Endothelial cell of umbilical vein (primary cell): ENCODE data around the gene PRLR. TPM values are rescaled to one million over a fixed set of nuclear protein-coding genes. Genes with fewer than 3 reads are reported as not detected.

Experiments used
- BruUV-seq: library from RNA; stranded (reverse); fragments of 400-500 nt; replicated peaks from 2 replicates; lab custom pipeline; 2021; lab: Mats Ljungman, UMichigan
- CTCF ChIA-PET: fragments of 300-600, 350-600 bp; sonication (Branson Sonifier 250); formaldehyde crosslinking; loops from one replicate; lab custom pipeline; 2021; ENCODE audit warnings: antibody characterized with exemption, inconsistent platforms; lab: Charles Lee
- POLR2A ChIA-PET: fragments of 300-600, 350-600 bp; sonication (Branson Sonifier 250); formaldehyde crosslinking; loops from one replicate; lab custom pipeline; 2021; ENCODE audit warnings: antibody characterized with exemption, inconsistent platforms; lab: Charles Lee
- DNase-seq: peaks from one replicate; pipeline ENCODE4 v3.0.0-alpha.2; 2011; ENCODE audit warnings: low read depth, low spot score
- FAIRE-seq: peaks from 2 replicates; lab custom pipeline; 2011; peaks lifted over from hg19 to GRCh38; lab: Jason Lieb, UNC
- H2AFZ ChIP-seq: 2 replicates; pipeline ENCODE4 v1.6.0; 2012; ENCODE audit warnings: low read depth, low read length, control low read depth, inconsistent platforms
- H3K27ac ChIP-seq: 2 replicates; pipeline ENCODE4 v1.5.1; 2011; ENCODE audit warnings: low read depth, mild to moderate bottlenecking, control low read depth, low read length, moderate library complexity; ENCODE audit not compliant: insufficient read depth
- H3K27me3 ChIP-seq, 2 experiments: 2 replicates each; pipeline versions ENCODE4 v1.6.0 to v1.6.1; 2011; ENCODE audit warnings: low read length in 2 of 2, mixed read lengths in 1 of 2; ENCODE audit not compliant: control insufficient read depth in 2 of 2, insufficient read depth in 2 of 2
- H3K36me3 ChIP-seq, 2 experiments: 2 replicates in 1 of 2; 3 replicates in 1 of 2; pipeline ENCODE4 v1.5.1; 2011; ENCODE audit warnings: low read length in 2 of 2, mild to moderate bottlenecking in 1 of 2, moderate library complexity in 1 of 2; ENCODE audit not compliant: control insufficient read depth in 2 of 2, insufficient read depth in 2 of 2; ENCODE audit errors: extremely low read depth in 1 of 2
- H3K4me1 ChIP-seq: 3 replicates; pipeline ENCODE4 v1.5.1; 2011; ENCODE audit warnings: mild to moderate bottlenecking, low read length; ENCODE audit not compliant: control insufficient read depth, insufficient read depth; ENCODE audit errors: extremely low read depth
- H3K4me2 ChIP-seq: 2 replicates; pipeline ENCODE4 v1.6.1; 2011; ENCODE audit warnings: low read length, control low read depth, mixed read lengths; ENCODE audit not compliant: insufficient read depth
- H3K4me3 ChIP-seq, 3 experiments: fragments of 200-600 bp in 1 of 3; sonication (generic), shearing (Covaris generic) in 1 of 3; replicated peaks in 1 of 3; 2 replicates each; pipeline ENCODE4 v1.5.1; 2011 to 2016; ENCODE audit warnings: control low read depth in 3 of 3, low read length in 3 of 3, mild to moderate bottlenecking in 2 of 3, inconsistent platforms in 1 of 3, low read depth in 1 of 3, moderate library complexity in 1 of 3; ENCODE audit not compliant: insufficient read depth in 1 of 3
- H3K79me2 ChIP-seq: 2 replicates; pipeline ENCODE4 v1.6.0; 2012; ENCODE audit warnings: low read length, inconsistent platforms; ENCODE audit not compliant: control insufficient read depth, insufficient read depth
- H3K9ac ChIP-seq: replicated peaks from 2 replicates; pipeline ENCODE3; 2011; ENCODE audit warnings: low read length, control low read depth; ENCODE audit not compliant: insufficient read depth; ENCODE audit errors: extremely low read depth
- H3K9me1 ChIP-seq: replicated peaks from 3 replicates; pipeline ENCODE4 v1.6.0; 2011; ENCODE audit warnings: mild to moderate bottlenecking, low read length; ENCODE audit not compliant: control insufficient read depth, insufficient read depth; ENCODE audit errors: extremely low read depth
- H3K9me3 ChIP-seq: replicated peaks from 2 replicates; pipeline ENCODE4 v1.5.1; 2012; ENCODE audit warnings: low read length, inconsistent platforms; ENCODE audit not compliant: control insufficient read depth, insufficient read depth
- H4K20me1 ChIP-seq: replicated peaks from 2 replicates; pipeline ENCODE3; 2011; ENCODE audit warnings: mild to moderate bottlenecking, low read length; ENCODE audit not compliant: control insufficient read depth, insufficient read depth; ENCODE audit errors: extremely low read depth
- EZH2 ChIP-seq: IDR thresholded peaks from 2 replicates; pipeline ENCODE4 v1.6.1; 2012; ENCODE audit warnings: borderline replicate concordance, low read depth, mild to moderate bottlenecking, moderate library complexity, low read length, inconsistent platforms; ENCODE audit not compliant: severe bottlenecking
- FOS ChIP-seq: IDR thresholded peaks from 2 replicates; pipeline ENCODE4 v1.6.1; 2011; ENCODE audit warnings: mild to moderate bottlenecking, low read length, moderate library complexity, borderline replicate concordance; ENCODE audit not compliant: insufficient read depth
- GATA2 ChIP-seq: IDR thresholded peaks from 2 replicates; pipeline ENCODE4 v1.7.0; 2011; ENCODE audit warnings: low read depth, mild to moderate bottlenecking, moderate library complexity, mixed read lengths, low read length; ENCODE audit not compliant: insufficient read length, insufficient read depth
- JUN ChIP-seq: IDR thresholded peaks from 2 replicates; pipeline ENCODE4 v1.6.1; 2011; ENCODE audit warnings: borderline replicate concordance, low read depth; ENCODE audit not compliant: insufficient read length, insufficient read depth
- MYC ChIP-seq: IDR thresholded peaks from one replicate; pipeline ENCODE4 v1.6.1; 2011; ENCODE audit warnings: mild to moderate bottlenecking, low read depth, low read length
- POLR2A ChIP-seq: IDR thresholded peaks from 2 replicates; pipeline ENCODE4 v1.6.1; 2012; ENCODE audit warnings: low read depth, mild to moderate bottlenecking, control low read depth, low read length
- POLR2AphosphoS5 ChIP-seq: IDR thresholded peaks from 2 replicates; pipeline ENCODE4 v1.6.1; 2012; ENCODE audit warnings: low read depth, mild to moderate bottlenecking, control low read depth, low read length, moderate library complexity; ENCODE audit not compliant: insufficient read depth
- dilution Hi-C: fragments of 300-500 bp; cut with MboI; formaldehyde crosslinking; loops from one replicate; pipeline ENCODE4 v1.15.0; 2019; ENCODE audit warnings: low sequenced_read_pairs; ENCODE audit not compliant: extremely low pct_ligation_motif_present
- intact Hi-C: fragments of 100-400 bp; cut with micrococcal nuclease; formaldehyde crosslinking; loops from one replicate; pipeline ENCODE4 v1.10.0; 2022
- polyA plus RNA-seq, 4 experiments: library from polyadenylated mRNA; depleted of rRNA in 3 of 4; stranded (reverse) in 3 of 4; unstranded in 1 of 4; fragments of >200 nt; gene quantifications; 2 replicates each; pipeline versions ENCODE4 v1.2.1 to v1.2.3, GENCODE V29; 2011 to 2012; ENCODE audit warnings: missing spikeins in 1 of 4
- total RNA-seq: library from RNA; stranded (reverse); gene quantifications from 2 replicates; pipeline ENCODE4 v1.2.3, GENCODE V29; 2021
- TF ChIP-seq, protein P1 (sequence below), 2 donors: IDR thresholded peaks; 1 replicate in 1 of 2; 2 replicates in 1 of 2; pipeline ENCODE4 v1.5.1; 2011; ENCODE audit warnings: low read length in 2 of 2, mild to moderate bottlenecking in 2 of 2, moderate library complexity in 2 of 2, control low read depth in 1 of 2, inconsistent platforms in 1 of 2, low read depth in 1 of 2; ENCODE audit not compliant: insufficient read depth in 1 of 2; ENCODE audit errors: extremely low read depth in 1 of 2
- TF ChIP-seq, protein P2 (sequence below): IDR thresholded peaks from 2 replicates; pipeline ENCODE4 v1.6.1; 2011; ENCODE audit not compliant: insufficient read depth, insufficient read length

PRLR gene
- total and polyA plus RNA-seq, 2 donors (not counting 3 experiments of a cell fraction or from before 2014, with no cell fraction given): not detected

DNA sequence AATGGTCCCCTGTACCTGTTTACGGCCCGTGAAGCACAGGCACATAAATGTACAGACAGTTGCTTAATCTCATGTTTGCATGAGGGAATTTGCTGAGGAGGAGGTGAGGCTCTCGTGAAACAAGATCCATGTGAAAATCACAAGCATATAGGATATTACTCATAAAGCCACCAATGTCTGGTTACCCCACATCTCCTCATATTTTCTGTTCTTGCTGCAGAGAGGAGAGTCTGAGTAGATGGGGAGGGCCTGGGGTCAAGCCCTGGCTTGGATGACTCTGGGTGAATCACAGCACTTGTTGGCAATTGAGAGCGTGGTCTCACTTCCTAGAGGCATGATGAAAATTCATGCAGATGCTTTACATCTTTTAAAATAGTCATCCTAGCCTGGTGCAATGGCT lies 183.5 kb downstream of the PRLR start:
- dilution Hi-C loops: no loop called here
- peaks cover 0 to 2% of the 10 kb centered on the region in 2 experiments for H3K27me3 ChIP-seq
- no peaks in the 10 kb centered on the region for H3K9me3 ChIP-seq
- H3K4me2 ChIP-seq: no peak overlapping the region
- H4K20me1 ChIP-seq: no peaks in the 10 kb centered on the region
- H3K4me1 ChIP-seq: no peaks in the 10 kb centered on the region
- no peak overlapping the region for H3K4me3 ChIP-seq
- ChIA-PET POLR2A (no interaction called here), CTCF (interaction anchor here (0.6 kb wide), 1 partner anchor 879 kb away, joined by 3 read pairs; no protein-coding TSS in a partner anchor)
- DNase-seq (no peak), FAIRE-seq (no peak)
- no TSS peak for BruUV-seq
- no peak overlapping the region for H3K9ac ChIP-seq
- H3K9me1 ChIP-seq: no peaks in the 10 kb centered on the region
- intact Hi-C loops: no loop called here
- no peak overlapping the region for H3K27ac ChIP-seq
- TF ChIP-seq, protein P1, sequence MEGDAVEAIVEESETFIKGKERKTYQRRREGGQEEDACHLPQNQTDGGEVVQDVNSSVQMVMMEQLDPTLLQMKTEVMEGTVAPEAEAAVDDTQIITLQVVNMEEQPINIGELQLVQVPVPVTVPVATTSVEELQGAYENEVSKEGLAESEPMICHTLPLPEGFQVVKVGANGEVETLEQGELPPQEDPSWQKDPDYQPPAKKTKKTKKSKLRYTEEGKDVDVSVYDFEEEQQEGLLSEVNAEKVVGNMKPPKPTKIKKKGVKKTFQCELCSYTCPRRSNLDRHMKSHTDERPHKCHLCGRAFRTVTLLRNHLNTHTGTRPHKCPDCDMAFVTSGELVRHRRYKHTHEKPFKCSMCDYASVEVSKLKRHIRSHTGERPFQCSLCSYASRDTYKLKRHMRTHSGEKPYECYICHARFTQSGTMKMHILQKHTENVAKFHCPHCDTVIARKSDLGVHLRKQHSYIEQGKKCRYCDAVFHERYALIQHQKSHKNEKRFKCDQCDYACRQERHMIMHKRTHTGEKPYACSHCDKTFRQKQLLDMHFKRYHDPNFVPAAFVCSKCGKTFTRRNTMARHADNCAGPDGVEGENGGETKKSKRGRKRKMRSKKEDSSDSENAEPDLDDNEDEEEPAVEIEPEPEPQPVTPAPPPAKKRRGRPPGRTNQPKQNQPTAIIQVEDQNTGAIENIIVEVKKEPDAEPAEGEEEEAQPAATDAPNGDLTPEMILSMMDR (IDR thresholded peaks at IDR 0.05; ENCODE audit: extremely low read depth in 1 of 2, insufficient read depth in 1 of 2, low read depth in 1 of 2, low read length in 2 of 2): no peak
- TF ChIP-seq GATA2 (no peak), FOS (peak; percentile 87)
- H3K79me2 ChIP-seq: no peaks in the 10 kb centered on the region
- no peaks in the 10 kb centered on the region for H3K36me3 ChIP-seq
- H2AFZ ChIP-seq: no peak overlapping the region

DNA sequence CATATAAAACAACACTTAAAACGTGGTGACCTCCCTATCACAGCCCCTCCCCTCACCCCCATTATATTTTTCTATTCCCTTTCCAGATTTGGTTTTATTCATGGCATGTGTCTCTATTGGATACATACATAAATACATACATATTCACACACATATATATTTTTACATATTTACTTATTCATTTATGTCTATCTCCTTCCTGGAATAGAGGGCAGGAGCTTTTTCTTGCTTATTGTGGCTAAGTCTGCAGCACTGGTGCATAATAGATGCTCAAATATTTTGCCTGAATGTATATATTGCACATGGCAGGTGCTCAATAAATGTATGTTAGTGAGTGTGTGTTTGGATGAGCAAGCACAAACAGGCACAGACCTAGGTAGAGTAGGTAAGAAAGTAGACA lies 185.0 kb downstream of the PRLR start:
- FAIRE-seq: no peak
- H3K9me1 ChIP-seq: no peaks in the 10 kb centered on the region
- H4K20me1 ChIP-seq: no peaks in the 10 kb centered on the region
- no TSS peak for BruUV-seq
- H3K36me3 ChIP-seq: no peaks in the 10 kb centered on the region
- no peak overlapping the region for H3K27ac ChIP-seq
- no peak for DNase-seq
- H3K79me2 ChIP-seq: no peaks in the 10 kb centered on the region
- no peak overlapping the region for H3K9ac ChIP-seq
- TF ChIP-seq EZH2 (no peak), POLR2AphosphoS5 (no peak), GATA2 (no peak), MYC (no peak), FOS (no peak), JUN (no peak), POLR2A (no peak)
- TF ChIP-seq, protein P1 (IDR thresholded peaks at IDR 0.05; ENCODE audit: extremely low read depth in 1 of 2, insufficient read depth in 1 of 2, low read depth in 1 of 2, low read length in 2 of 2): no peak
- TF ChIP-seq, protein P2, sequence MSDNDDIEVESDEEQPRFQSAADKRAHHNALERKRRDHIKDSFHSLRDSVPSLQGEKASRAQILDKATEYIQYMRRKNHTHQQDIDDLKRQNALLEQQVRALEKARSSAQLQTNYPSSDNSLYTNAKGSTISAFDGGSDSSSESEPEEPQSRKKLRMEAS: no peak
- POLR2A ChIA-PET: no interaction called here
- H2AFZ ChIP-seq: no peak overlapping the region
- H3K4me1 ChIP-seq: no peaks in the 10 kb centered on the region
- H3K9me3 ChIP-seq: no peaks in the 10 kb centered on the region
- no peak overlapping the region for H3K4me2 ChIP-seq
- dilution Hi-C loops: no loop called here
- H3K4me3 ChIP-seq: no peak overlapping the region
- intact Hi-C loops: no loop called here
- peaks cover under 1 to 2% of the 10 kb centered on the region in 2 experiments for H3K27me3 ChIP-seq
- CTCF ChIA-PET: no interaction called here
